GM21619 (cell line): ENCODE results near the gene DNAJB8.

Experiments used
- ATAC-seq: cut with Tn5 transposase; IDR thresholded peaks from one replicate; pipeline ENCODE4 v1.9.1; 2021; ENCODE audit not compliant: unreplicated experiment

Gene DNAJB8

GRCh38 chr3:128466840-128467541 is at the start of gene DNAJB8:
TSS of gene DNAJB8 (minus strand) at chr3:128466890. CDS start at chr3:128463245, 3,645 bp downstream.
- no peak for ATAC-seq

DNA sequence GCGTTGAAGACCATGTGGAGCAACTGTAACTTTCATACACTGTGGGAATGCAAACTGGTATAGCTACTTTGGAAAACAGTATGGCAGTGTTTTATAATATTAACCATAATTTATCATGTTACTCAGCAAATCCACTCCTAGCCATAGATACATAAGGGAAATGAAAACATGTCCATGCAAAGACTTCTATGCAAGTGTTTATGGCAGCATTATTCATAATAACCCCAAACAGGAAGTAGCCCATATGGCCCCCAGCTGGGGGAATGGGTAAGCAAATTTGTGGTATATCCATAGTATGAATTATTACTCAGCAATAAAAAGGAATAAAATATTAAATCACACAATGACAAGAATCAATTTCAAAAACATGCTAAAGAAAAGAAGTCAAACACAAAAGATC is 49.3 kb upstream of the DNAJB8 start:
- ATAC-seq = no peak

DNA sequence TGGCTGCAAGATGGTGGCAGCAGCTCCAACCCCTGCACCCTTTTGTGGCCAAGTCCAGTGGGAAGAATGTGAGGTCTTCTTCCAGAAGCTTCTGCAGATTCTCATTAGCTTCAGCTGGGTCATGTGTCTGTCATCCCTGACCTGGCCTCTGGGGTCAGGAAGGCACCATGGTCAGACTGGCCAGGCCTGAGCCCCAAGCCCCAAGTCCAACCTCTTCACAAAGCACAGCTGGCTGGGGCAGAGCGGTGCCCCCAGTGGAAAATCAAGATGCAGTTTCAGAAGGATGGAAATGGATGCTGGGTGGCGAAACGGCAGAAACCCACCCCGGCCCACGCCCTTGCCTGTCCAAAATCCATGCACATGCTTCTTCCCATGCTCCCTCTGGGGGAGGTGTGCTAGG is 42.2 kb upstream of the DNAJB8 start:
- ATAC-seq = no peak

GRCh38 chr3:128506754-128507153 is 40.1 kb upstream of the DNAJB8 start:
- ATAC-seq = no peak

DNA sequence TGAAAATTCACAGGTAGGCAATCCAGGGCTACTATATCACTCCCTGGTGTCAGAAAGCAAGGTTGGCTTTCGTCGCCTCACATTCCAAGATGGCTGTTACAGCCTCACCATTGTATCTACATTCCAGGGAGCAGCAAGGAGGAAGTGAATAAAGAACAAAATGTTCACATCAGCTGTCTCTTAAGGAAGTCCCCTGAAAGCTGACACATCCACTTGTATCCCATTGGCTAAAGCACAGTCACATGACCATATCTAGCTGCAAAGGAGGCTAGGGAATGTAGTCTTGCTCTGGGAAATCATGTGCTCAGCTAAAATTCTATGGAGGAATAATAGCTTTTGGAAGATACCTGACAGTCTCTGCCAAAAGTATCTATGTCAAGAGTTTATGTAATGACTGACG is 39.1 kb upstream of the DNAJB8 start:
- no peak for ATAC-seq

DNA sequence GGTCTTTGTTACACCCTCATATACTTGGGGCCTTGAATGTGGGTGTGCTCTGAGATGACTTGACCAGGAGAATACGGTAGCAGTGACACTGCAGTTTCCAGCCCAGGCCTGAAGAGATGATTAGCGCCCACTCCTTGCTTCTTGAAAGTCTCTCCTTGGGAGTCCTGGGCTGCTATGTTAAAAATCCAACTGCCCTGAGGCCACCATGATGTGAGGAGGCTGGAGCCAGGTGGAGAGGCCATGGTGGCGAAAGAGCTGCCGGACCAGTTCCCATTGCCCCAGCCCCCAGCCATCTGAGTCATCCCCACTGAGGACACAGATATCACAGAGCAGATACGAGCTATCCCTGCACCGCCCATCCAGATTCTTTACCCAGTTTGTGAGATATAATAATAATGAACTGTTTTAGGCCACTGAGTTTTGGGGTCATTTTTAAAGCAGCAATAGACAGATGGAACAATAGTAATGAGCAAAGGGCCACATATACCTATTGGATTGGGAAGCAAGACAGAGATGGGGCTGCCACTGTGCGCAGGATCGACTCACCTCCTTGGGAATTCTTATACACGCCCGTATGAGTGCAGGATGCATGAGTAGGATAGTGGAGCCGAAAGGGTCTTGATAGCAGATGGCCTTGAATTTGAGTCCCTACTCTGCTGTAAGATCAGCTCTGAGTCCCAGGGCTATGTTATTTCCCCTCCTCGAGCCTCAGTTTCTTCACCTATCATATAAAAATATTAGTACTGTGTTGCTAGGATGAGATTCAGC is 38.5 kb upstream of the DNAJB8 start:
- ATAC-seq = no peak

DNA sequence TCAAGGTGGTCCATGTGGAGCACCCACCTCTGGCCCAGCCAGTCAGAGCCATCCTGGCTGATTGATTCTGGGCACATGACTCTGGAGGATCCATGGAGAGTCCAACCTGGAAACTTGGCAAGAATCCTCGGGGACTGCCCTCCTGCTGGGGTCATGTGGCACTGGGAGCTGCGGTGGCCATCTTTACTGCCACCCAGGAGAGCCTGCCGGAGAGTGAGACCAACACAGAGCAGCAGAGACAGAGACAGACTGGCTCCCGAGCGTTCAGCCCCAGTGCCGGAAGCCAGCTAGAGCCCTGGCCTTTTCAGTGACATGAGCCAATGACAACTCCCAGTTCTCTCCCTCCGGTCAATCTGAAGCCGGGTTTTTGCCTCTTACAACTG is 37.8 kb upstream of the DNAJB8 start:
- no peak for ATAC-seq

GRCh38 chr3:128503751-128504532 is 37.3 kb upstream of the DNAJB8 start:
- no peak for ATAC-seq

- ATAC-seq = no peak
Observed at GRCh38 chr3:128503164-128503651, 36.5 kb upstream of the DNAJB8 start.

DNA sequence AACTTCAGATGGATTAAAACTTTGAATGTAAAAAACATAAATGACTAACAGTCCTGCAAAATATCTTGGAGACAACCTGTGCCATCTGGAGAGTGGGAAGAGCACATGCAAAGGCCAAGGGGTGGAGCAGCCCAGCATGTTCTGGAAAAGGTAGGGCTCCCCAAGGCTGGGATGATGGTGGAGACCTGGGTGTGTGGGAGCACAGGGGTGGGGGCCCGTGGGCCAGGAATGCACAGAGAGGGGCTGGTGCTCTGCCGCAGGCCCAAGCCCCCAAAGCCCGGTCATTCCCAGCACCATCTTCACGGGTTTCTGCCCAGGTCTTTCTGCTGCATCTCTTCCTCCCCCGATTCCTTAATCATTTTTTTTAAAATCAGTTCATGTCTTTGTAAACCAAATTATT is 36.0 kb upstream of the DNAJB8 start:
- no peak for ATAC-seq

DNA sequence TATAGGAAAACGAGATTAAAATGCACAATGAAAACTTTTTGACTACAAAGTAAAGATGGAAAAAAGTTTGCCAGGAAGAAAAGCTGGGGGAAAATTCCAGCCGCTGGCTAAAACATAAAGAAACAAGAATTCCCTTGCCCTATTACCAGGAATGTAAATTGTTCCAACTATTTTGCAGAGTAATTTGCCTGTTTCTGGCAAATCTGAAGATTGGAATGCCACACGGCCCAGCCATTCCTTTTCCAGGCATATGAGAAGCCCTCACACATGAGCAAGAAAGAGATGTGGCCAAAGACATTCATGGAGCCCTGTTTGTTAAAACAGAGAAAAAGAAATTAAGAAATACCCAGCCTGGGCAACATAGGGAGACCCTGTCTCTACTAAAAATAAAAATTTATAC is 34.7 kb upstream of the DNAJB8 start:
- no peak for ATAC-seq

- no peak for ATAC-seq
Observed at GRCh38 chr3:128500556-128500955, 33.9 kb upstream of the DNAJB8 start.

DNA sequence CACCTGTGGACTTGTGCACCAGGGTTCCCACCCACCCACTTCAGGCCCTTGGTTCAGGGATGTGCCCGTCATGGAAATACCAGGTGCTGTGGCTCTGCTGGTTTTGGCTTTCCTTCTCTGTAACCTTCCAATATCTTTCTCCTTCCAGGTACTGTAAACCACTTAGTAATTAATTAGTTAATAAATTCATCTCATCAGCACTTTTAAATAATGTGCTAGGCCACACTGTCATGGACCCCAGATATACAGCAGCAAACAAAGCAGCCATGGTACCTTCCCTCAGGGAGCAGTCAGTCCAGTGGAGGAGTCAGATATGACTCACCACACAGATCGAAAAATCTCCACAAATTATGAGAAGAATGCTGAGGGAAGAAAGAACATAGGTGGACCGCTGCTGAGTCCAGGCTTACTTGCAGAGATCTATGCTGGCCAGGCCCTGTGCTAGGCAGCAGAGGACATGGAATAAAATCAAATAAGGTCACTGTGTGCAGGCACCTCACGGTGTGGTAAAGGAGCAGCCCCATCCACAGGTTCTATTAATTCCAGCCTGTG is 33.1 kb upstream of the DNAJB8 start:
- no peak for ATAC-seq

- ATAC-seq = no peak
Observed at GRCh38 chr3:128498901-128499530, 32.3 kb upstream of the DNAJB8 start.

DNA sequence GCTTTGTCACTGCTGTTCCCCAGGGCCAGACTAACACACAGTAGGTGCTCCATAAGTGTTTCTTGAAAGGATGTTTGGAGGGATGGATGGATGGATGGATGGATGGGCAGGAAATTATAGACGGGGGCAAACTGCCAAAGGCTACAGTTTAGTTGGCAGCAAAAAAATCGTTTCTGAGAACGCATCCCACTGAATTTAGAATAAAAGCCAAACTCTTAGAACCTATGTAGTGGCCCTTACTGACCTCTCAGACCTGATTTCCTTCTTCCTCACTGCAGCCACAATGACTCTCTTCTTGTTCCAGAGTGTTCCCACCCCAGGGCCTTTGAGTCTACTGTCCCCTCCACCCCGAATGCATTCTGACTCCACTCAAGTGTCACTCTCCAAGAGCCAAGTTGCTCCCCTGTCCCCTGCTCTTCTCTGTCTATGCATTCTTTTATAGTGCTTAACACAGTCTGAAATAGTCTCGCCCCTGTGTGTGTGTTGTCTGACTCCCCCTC is 31.5 kb upstream of the DNAJB8 start:
- ATAC-seq = no peak

GRCh38 chr3:128497305-128498126 is 30.8 kb upstream of the DNAJB8 start:
- ATAC-seq = no peak

- no peak for ATAC-seq
Observed at GRCh38 chr3:128496602-128497304, 30.1 kb upstream of the DNAJB8 start.

DNA sequence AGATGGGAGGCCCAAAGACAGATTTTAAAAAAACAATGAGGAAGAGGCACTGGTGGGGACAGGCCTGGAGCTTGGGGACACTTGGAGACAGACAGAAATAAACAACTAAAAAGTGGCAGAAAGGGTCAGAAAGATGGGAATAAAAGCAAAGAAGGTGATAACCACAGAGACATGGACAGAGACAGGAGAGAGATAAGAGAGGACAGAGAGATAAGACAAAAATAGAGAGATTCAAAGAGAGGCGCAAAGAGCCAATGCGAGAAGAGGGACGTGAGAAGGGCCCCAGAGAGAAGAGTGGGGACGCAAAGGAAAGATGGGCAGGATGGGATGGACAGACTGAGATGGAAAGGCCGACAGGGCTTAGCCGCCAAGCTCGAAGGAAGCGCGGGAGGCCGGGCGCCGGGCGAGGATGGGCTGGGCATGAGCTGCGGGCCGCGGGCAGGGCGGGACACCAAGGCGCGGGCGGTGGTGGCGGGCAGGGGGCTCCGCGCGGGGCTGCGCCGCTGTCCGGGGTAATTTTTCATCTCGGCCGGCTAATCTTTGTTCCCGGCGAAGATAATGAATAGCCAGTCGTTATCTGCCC is 29.4 kb upstream of the DNAJB8 start:
- ATAC-seq = no peak

GRCh38 chr3:128495435-128495970 is 28.8 kb upstream of the DNAJB8 start:
- ATAC-seq = no peak
